ENCODE measurements around the gene APP. TPM values are rescaled to one million over a fixed set of nuclear protein-coding genes. Genes with fewer than 3 reads are reported as not detected.

APP gene
- total RNA-seq, 1 donor from 2014 or later, result 185 TPM

DNA sequence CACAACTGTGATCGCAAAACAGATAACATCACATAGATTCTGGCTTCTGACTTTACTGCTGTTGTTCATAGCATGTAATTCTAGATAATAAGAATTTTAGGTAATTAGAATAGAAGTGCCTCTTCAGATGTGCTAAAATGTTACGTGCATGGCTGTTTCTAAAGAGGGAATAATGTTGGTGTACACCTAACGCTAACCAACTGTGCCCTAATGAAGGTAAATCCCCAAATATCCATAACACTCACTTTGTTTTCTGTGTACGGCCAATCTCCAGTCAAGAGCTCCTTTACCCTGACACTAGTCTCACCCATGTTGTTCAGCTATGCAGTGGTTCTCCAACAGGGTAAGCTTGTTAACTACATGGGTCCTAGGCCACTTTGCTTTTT, 44.4 kb downstream of the APP start:
- no peak for ATAC-seq

DNA sequence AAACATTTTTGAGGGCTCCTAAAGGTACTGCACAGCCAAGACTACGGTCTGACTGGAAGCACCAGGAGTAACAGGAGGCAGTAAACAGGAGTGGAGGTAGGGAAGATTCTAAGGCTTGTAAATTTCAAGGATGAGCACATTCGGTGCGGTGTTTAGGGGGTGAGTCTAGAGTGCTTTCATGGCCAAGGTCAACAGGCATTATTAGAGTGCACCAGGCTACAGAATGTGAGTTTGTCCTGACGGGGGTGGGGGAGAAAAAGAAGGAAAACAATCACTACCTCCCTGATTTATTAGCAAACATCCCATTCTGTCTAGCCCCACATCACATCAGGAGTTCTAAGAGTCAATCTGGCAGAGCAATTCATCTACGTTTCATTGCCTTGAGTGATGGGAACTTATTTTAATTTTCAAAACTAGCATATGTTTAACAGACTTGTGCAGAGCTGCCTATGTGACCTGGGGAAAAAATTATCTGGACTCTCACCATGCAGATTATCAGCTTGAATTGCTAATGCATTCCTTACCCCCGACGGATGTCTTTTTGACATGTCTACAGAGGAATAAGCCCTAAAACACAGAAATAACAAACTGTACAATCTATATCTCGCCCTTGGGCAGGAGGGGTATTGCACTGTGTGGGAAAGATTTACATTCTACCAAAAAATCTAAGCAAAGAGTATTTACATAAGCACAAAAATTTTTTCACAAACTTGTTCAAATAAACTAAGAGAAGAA, 45.0 kb downstream of the APP start:
- ATAC-seq, result no peak

DNA sequence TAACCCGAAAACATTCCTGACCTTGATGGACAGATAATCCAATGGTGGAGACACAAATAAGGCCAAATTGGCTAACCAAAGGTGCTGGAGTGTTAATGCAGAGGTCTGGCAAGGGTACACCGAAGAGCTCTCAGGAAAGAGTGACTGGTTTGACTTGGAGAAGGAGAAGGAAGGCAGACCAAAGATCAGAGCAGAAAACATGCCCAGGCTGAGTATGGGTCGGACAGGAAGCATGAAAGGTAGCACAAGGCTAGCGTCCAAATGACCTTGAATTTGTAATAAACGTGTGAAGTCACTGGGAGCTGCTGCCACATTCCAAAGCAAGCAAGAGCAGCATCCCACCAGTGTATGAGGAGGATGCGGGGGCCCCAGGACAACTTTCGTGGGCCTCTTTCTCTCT, 45.7 kb downstream of the APP start:
- no peak for ATAC-seq

DNA sequence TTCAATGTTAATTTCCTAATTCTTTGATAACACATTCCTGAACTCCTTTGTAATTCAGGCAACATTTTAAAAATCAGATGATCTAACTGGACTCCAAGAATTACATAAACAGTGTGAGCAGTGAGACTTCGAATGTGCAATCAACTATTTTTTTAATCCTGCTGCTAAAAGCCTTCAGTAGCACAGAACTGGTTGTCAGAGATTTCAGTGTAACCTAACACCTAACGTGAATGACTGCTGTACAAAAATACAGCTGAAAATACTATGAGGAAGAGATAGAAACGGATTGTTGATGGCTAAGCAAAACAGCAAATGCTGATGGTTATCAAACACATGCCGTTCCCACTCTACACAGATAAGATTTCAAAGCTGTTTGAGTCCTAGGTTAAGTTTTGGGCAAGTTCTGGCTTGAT, 46.1 kb downstream of the APP start:
- no peak for ATAC-seq

DNA sequence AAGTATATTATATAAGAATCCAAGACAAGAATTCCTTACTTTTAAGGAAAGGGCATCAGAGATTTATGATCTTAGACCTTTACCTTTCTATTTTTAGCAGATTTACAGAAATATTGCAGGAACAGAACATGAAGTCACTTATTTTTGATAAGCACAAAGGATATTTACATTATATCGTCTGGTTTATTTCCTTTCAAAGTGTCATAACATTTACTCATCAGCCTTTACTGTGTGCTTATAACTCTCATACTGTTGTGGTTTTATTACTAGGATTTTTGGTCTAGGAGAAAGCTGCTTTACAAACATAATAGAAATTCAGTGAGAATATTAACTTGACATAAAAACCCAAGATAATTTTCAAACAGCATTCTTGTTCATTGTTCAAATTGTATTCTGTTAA, 47.6 kb downstream of the APP start:
- ATAC-seq, result no peak

DNA sequence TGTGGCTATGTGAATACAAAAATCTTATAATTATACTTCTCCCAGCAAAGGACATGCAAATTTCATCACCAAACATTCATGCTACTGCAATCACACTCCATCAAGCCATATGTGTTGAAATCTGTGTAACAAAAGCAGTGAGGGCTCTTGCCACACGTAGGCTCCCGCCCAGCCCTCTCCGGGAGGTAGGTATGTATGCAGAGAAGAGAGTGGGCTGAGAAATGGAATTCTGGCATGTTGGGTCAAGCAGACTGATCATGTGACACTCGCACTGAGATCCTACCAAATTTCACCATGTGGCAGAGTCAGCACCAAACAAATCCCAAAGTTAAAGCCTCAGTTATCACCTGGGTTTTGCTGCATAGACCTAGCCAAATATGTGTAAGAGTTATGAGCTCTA, 49.7 kb downstream of the APP start:
- peak; percentile 79 for ATAC-seq

DNA sequence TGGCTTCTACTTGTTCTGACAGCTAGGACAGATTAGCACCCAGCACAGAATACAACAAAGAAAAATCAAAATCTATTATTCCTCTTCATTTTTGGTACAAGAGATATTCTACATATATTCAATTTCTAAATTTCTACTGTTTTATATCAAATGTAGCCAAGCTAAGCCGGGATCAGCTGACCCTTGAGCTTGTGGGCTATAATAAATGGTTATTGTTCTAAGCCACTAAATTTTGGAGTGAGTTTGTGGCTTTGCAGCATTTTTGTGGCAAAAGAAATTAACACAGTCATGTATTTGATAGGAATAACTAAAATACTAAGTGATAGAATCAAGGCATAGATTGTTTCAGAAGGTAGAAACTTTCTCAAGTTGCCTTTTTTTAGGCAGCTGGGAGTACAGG, 50.7 kb downstream of the APP start:
- ATAC-seq, result no peak

DNA sequence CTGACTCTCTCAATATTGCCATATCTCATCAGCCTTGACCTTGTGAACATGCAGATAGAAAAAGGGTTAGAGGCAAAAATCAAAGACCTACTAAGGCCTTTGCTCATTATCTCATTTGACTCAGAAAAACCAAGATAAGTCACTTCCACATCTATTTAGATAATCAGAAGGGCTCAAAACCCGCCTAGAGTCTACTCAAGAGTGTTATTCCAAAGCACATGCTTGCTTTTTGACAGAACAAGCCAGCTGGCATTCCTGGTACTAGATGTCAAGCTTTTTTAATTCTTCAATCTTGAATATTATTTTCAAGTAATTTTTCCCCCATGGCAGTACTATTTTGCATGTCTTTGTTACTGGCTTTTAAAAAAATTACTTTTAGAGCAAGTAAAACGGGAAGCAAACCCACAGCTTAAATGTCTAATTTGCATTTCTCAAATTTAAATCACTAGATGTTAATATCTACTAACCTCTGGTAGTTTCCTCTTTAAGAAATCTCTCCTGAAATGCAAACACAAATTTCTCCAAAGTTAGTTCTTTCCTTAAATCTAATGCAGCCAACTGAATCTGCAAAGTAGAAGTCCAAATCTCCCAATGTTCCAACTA, 51.5 kb downstream of the APP start:
- no peak for ATAC-seq

DNA sequence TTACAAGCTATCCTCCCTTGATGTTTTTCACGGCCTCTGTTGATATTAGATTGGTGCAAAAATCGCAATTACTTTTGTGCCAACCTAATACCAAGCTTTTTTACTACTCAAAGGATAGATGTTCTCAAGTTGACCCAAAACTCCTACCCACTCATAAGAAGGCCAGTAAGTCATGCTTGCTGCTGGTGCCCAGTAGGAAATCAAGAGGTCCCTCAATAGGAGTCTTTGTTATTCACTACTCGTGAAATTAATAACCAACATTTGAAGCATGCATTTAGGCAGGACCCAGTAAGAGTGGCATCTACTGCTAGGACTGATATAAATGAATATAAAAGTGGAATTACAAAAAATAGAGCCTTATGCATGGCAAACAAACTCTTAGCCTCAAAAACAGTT, 52.6 kb downstream of the APP start:
- no peak for ATAC-seq

DNA sequence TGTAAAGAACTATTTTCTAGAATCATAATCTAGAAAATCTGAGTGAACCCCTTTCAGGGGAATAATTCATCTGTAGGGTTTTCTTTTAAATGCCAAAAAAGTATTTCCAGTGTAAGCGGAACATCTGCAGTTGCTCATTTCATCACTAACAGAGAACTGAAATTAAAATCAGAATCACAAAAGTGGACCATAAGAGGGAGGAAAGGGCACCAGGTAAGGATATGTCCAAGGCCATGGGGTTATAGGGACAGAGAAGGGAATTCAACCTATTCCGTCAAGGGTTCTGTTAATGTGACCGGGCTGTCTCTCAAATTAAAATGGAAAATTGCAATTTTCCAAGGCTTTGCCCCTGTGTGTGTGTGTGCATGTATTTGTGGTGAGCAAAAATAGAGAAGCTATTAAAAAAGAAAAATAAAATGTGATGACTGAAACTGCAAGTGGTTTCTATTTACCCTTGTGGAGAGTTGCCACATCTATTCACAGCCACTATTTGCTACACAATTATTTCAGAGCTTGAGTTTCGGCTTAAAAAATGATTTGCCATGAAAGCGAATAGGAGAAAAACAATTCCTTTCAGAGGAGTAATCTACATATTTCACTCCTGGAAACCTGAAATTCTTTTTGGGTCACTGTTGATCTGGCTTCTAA, 53.1 kb downstream of the APP start:
- no peak for ATAC-seq

DNA sequence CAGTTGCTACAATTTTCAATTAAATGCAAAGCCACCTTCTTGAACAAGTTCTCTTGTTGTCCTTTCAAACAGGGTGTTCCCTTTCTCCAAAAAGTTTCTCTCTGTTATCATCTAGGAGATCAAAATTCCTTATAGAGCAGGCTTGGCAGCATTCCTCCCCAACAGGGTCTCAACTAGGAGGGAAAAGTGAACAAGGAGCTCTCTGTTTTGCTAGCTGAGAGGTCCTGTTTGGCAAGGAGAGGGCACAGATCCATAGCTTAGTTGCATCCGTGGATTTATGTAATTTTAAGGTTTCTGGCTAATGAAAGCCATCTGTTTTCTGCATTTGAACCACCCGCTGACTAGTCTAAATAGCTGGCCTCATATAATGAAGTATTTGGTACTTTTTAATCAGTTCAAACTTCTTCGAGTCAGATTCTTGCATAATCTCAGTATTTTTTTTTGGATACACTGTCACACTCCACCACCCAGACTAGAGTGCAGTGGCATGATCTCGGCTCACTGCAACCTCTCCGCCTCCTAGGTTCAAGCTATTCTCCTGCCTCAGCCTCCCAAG, 54.0 kb downstream of the APP start:
- no peak for ATAC-seq

DNA sequence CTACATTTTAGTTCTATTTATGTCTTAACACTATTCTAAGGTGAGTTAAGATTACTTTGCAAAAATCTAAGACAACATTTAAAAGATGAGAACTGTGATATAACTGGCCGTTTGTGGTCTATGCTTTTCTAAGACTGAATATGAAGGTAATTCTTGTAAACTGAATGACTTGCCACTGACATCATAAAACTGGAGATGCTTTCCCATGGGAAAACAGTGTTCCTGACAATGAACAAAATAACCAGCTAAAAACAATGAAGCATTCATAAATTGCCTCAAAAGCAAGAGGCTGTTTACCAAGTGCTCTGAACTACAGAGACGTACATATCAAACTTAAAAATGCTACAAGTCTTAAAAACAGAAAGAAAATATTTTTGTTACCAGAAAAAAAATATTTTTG, 54.7 kb downstream of the APP start:
- no peak for ATAC-seq

DNA sequence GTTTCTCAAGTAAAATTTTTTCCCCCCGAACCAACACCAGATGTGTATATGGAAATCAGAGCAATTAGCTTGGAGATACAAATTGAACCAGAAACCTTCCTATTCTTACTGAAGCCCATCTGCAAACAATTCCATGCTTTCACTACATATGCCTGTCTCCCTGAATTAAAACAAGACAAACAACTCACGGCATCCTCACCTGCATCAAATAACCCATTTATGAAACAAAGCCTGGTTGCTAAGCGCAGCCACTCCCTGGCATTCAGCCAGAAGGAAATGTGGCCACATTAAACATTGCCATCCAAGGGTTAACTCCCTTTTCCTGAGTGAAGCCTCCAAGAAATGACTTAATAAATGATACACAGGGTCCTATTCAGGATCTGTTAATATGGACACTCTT, 55.3 kb downstream of the APP start:
- no peak for ATAC-seq

DNA sequence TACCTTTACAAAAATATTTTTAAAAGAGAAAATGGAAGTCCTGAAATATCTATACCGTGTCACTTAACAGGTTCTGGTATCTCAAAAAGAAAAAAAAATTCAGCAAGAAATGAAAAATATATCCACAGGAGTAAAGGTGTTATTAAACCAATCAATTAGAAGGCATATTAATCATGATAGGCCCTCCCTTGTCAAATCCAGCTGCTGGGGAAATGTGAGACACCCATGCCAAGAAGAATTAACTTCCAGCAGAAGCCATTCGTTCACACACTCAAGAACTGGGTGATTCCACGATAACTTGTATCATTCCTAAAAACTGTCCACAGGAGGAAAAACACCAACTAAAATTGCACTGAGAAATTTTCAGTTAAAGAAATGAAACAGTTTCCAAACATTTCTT, 57.6 kb downstream of the APP start:
- ATAC-seq, result no peak

DNA sequence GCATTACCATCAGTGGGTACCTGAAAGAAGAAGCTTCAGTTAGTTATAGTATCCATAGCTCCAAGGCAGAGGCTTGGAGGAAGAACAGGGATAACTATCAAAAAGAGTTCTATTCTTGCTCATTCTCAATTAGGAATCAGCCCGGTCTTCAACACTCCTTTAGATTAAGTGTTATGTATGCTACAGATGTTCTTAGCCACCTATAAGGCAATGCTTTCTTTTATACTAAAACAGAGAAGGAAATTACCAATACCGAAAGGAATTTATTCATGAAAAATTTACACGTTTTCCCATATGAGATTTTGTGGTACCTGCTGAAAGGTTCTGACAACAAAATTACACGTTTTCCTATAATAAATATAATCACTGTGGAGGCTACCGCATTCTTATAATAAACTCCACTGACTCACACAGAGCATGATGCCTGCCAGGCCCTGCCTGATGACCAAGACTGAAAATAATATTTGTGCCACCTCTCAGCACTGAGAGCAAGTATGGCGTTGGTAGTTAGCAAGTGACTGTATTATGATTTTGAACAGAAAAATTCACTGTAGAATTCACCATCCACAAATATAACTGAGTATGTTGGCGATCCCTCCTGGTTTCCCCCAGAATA, 58.3 kb downstream of the APP start:
- ATAC-seq, result no peak

DNA sequence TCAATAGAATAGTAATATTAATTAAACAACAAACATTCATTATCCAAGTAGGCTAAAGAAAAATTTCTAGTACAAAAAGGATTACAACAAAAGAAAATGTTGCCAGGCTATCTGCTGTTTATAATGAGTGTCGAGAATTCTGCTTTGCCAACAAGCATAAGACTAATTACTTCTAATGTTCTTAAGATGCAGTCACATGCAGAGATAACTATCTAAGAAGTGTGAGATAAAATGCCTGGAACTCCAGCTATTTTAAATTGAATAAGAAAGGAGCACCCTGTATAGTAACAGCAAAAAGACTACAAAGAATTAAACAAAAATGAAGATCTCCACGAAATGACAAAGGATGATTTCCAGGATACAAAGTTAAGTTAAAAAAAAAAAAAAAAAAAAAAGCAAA, 59.9 kb downstream of the APP start:
- no peak for ATAC-seq

DNA sequence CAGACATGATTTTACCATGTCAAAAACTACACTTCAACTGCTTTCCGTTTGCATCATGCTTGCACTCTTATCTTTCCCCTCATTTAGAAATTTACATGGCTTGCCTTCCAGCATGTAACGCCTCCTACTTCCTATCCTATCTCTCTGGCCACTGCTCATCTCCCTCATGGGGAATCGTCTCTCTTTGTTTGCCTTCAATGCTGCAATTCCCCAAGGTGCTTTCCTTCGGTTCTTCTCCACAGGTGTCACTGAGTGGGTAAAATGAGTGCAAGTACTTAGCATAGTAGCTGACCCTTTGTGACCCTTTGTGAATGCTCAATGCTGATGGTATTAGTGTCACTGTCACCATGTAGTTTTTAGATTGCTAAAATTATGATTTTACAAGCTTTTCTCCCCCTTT, 63.1 kb downstream of the APP start:
- ATAC-seq, result no peak

DNA sequence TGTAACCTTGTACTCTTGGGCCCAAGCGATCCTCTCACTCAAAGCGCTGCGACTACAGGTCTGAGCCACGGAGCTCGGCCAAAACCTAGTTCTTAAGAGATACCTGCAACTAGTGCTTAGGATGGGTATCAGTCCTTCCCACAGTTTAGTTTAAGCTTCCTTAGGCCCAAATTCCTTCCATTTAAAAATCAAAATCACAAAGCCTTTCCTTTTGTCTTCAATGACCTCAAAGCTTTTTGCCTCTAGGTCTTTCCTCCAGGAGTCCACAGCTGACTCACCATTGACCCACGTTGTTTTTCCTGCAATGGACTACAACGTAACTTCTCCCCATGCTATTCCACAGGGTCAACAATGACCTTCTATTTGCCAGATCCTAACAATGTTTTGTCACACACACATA, 64.0 kb downstream of the APP start:
- no peak for ATAC-seq

DNA sequence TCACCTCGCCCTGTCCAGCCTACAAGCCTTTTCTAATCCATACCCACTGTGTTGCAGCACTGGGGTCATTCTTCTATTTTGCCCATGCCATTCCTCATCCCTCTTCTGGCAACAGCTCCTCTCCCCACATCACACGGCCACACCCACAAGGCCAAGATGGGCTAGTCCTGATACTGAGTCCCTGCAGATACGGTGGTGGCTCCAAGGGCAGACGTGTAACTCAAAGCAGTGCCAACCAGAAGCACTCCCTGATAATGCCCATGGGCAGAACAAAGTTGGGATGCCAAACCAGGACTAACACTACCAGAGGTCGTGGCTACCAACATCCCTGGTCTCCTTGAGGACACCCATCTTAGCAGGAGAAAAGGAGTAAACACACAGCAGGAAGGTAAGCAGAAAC, 64.8 kb downstream of the APP start:
- ATAC-seq, result no peak

DNA sequence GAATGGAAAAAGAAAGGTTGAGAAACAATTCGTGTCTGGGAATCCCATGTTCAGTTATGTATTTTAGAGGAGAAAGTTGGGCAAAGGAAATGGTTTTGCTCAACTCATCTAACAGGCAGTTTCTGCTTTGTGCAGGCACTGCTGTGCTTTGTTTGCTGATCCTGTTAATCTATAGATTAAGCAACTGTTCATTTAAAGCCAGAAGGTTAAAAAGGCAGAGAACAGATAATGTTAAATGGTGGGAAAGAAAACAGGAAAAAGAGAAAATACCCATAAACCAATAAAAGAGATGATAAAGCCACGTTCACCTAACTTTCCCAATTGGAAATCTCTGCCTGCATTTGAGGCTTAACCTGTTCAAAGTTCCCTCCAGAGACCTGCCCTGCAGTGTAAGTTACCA, 70.0 kb downstream of the APP start:
- ATAC-seq, result no peak

DNA sequence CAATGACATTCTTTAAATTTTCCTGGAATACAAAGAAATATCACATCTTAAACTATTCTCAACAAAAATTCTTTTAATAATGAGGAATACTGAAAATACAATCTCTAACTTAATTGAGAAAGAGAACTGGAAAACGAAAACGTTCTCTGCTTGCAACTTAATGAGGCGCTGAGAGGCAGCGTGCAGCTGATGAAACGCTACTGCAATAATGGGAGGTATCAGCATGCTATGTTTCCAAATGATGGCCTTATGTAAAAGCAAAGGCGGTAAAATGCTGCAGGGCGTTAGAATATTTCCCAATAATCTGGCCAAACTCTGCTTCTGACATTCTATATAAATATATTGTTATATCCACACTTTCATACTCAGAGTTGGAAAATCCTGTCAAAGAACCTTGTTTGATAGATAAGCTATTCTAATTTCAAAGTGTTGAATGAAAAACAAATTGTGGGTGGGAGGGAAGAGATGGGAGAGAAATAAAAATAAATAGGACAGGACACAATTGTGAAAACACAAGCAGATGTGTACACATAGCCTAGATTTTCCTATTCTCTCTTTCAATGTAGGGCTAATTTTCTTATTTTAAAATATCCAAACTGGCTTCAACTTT, 70.9 kb downstream of the APP start:
- peak; percentile 61 for ATAC-seq

DNA sequence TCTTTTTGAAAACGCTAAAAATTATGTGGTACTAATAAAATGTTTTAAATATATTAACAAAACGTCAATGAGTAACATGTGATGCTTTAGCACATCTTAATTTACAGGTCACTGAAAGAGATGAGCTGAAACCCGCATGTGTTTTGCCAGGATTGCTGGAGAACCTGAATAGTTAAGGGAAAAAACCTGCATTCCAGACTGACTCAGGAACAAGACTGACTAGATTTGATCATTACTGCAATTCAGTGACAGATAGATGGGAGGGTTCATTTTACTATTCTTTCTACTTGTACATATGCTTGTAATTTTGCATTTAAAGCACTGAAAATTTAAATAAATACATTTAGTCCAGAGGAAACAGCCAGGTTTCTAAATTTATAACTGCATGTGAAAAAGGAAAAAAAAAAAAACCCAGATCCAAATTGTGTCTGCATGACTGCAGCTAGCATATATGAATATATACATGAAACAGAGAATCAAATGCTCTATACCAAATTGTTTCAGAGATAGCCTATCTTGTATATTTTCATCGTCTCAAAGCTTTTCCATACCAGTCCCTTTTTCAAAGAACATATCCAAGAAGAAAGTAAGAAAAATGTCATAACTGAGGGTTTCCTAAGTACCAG, 71.7 kb downstream of the APP start:
- peak; percentile 89 for ATAC-seq

DNA sequence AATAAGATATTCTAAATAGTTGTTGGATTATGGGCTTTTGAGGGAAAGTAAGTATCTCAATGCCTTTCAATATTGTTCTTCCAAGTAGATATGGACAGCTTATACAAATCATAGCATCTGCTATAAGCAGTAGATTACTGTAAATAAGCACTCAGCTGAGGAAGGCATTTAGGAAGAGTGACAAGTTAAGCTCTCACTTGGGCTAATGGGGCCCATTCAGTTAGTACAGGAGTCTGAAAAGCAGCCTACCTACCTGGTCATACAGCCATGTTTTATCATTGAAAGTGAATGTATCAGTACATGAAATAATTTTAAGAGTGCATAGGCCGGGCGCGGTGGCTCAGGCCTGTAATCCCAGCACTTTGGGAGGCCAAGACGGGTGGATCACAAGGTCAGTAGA, 73.1 kb downstream of the APP start:
- no peak for ATAC-seq
